Panc1 (cell line): ENCODE measurements around the gene BMAL1. TPM values are rescaled to one million over a fixed set of nuclear protein-coding genes. Genes with fewer than 3 reads are reported as not detected.

Source experiments
- ATAC-seq: fragments of 200-7000 bp; cut with Tn5 transposase; 2 replicates; pipeline ENCODE4 v1.9.1; 2020; ENCODE audit warnings: mild to moderate bottlenecking, moderate library complexity
- BruUV-seq: library from RNA; stranded (reverse); fragments of 400-500 nt; replicated peaks from 2 replicates; lab custom pipeline; 2021; lab: Mats Ljungman, UMichigan
- CTCF ChIA-PET: fragments of 300-600 bp; sonication (Branson Sonifier 250); formaldehyde crosslinking; loops from one replicate; lab custom pipeline; 2022; ENCODE audit warnings: antibody characterized with exemption; lab: Charles Lee
- POLR2A ChIA-PET: fragments of 300-600 bp; sonication (Branson Sonifier 250); formaldehyde crosslinking; loops from one replicate; lab custom pipeline; 2022; ENCODE audit warnings: antibody characterized with exemption; lab: Charles Lee
- DNase-seq: peaks from one replicate; pipeline ENCODE4 v3.0.0-alpha.2; 2010; ENCODE audit warnings: low read depth, low spot score
- H3K27ac ChIP-seq: 2 replicates; pipeline ENCODE4 v1.5.1; 2011; ENCODE audit warnings: mild to moderate bottlenecking, low read length, inconsistent platforms
- H3K27me3 ChIP-seq: fragments of 200-500 bp; sonication (Bioruptor generic); 2 replicates; pipeline ENCODE4 v1.6.0; 2014; ENCODE audit warnings: low read length, inconsistent platforms; ENCODE audit not compliant: control insufficient read depth, insufficient read depth
- H3K36me3 ChIP-seq: fragments of 200-500 bp; sonication (Bioruptor generic); 2 replicates; pipeline ENCODE4 v1.5.1; 2014; ENCODE audit warnings: inconsistent platforms, mild to moderate bottlenecking, low read length, moderate library complexity; ENCODE audit not compliant: control insufficient read depth, insufficient read depth
- H3K4me1 ChIP-seq: 2 replicates; pipeline ENCODE4 v1.5.1; 2011; ENCODE audit warnings: inconsistent platforms, mild to moderate bottlenecking, low read length, moderate library complexity; ENCODE audit not compliant: control insufficient read depth, insufficient read depth
- H3K4me3 ChIP-seq, 2 experiments: 2 replicates each; pipeline ENCODE4 v1.5.1; 2011 to 2012; ENCODE audit warnings: low read depth in 2 of 2, low read length in 2 of 2, mild to moderate bottlenecking in 2 of 2, inconsistent platforms in 1 of 2, moderate library complexity in 1 of 2
- H3K9me3 ChIP-seq: fragments of 200-500 bp; sonication (Bioruptor generic); 2 replicates; pipeline ENCODE4 v1.5.1; 2014; ENCODE audit warnings: low read depth, mild to moderate bottlenecking, inconsistent platforms, low read length, moderate library complexity; ENCODE audit not compliant: control insufficient read depth, insufficient read depth
- CTCF ChIP-seq: fragments of 450-650 bp; IDR thresholded peaks from 2 replicates; pipeline ENCODE4 v1.5.1; 2017; ENCODE audit warnings: mild to moderate bottlenecking
- POLR2AphosphoS5 ChIP-seq: IDR thresholded peaks from 2 replicates; pipeline ENCODE4 v1.6.1; 2012; ENCODE audit warnings: mild to moderate bottlenecking, low read depth, low read length, moderate library complexity
- REST ChIP-seq, 2 experiments: IDR thresholded peaks; 2 replicates each; pipeline ENCODE4 v1.6.1; 2011 to 2012; ENCODE audit warnings: low read depth in 2 of 2, control low read depth in 1 of 2, low read length in 1 of 2, mild to moderate bottlenecking in 1 of 2, moderate library complexity in 1 of 2; ENCODE audit not compliant: insufficient read depth in 1 of 2
- SIN3A ChIP-seq: IDR thresholded peaks from 2 replicates; pipeline ENCODE4 v1.6.1; 2012; ENCODE audit warnings: low read depth, mild to moderate bottlenecking, low read length, moderate library complexity, borderline replicate concordance; ENCODE audit not compliant: insufficient read depth
- TCF7L2 ChIP-seq: IDR thresholded peaks from 2 replicates; pipeline ENCODE4 v1.6.1; 2011; ENCODE audit warnings: mild to moderate bottlenecking, low read depth, low read length, inconsistent platforms
- in situ Hi-C: cut with HindIII; loops from 2 replicates; pipeline ENCODE4 v1.10.0; 2016; ENCODE audit warnings: low sequenced_read_pairs, low pct_unique_long_range_greater_than_20kb
- intact Hi-C: fragments of 100-400 bp; cut with micrococcal nuclease; formaldehyde crosslinking; loops from one replicate; pipeline ENCODE4 v1.10.0; 2022; ENCODE audit not compliant: unreplicated experiment
- total RNA-seq: library from RNA; stranded (reverse); gene quantifications from one replicate; pipeline ENCODE4 v1.2.1, GENCODE V29; 2021; ENCODE audit not compliant: unreplicated experiment

Gene BMAL1
- total RNA-seq, 1 experiment from 2014 or later, result 9.3 TPM

GRCh38 chr11:13376838-13377237, 99.2 kb downstream of the BMAL1 start:
- TF ChIP-seq REST (IDR thresholded peaks at IDR 0.05; ENCODE audit: insufficient read depth in 1 of 2, low read depth in 2 of 2, low read length in 1 of 2) (no peak), CTCF (no peak), TCF7L2 (no peak), POLR2AphosphoS5 (no peak), SIN3A (no peak)
- H3K27ac ChIP-seq, result no peak overlapping the region
- intact Hi-C loops (no loop called here), in situ Hi-C loops (no loop called here)
- H3K4me1 ChIP-seq, result no peaks in the 10 kb centered on the region
- H3K36me3 ChIP-seq, result no peaks in the 10 kb centered on the region
- DNase-seq (no peak), ATAC-seq (no peak)
- ChIA-PET POLR2A (no interaction called here), CTCF (no interaction called here)
- no peaks in the 10 kb centered on the region for H3K9me3 ChIP-seq
- no TSS peak for BruUV-seq
- H3K4me3 ChIP-seq, result no peak overlapping the region
- H3K27me3 ChIP-seq, result no peaks in the 10 kb centered on the region

GRCh38 chr11:13378316-13378715, 100.7 kb downstream of the BMAL1 start:
- Histone ChIP-seq H3K4me3 (no peak overlapping the region), H3K4me1 (no peaks in the 10 kb centered on the region), H3K27me3 (no peaks in the 10 kb centered on the region), H3K36me3 (no peaks in the 10 kb centered on the region), H3K27ac (no peak overlapping the region), H3K9me3 (no peaks in the 10 kb centered on the region)
- CTCF ChIA-PET, result interaction anchor here (1.0 kb wide), 1 partner anchor 87 kb away, joined by 6 read pairs; no protein-coding TSS in a partner anchor
- BruUV-seq, result no TSS peak
- ATAC-seq, result no peak
- in situ Hi-C loops, result no loop called here
- no peak for DNase-seq
- intact Hi-C loops, result no loop called here
- TF ChIP-seq CTCF (no peak), POLR2AphosphoS5 (no peak)
- POLR2A ChIA-PET, result no interaction called here

- TF ChIP-seq TCF7L2, result no peak
- no peak for TF ChIP-seq POLR2AphosphoS5
- no peak for TF ChIP-seq REST (IDR thresholded peaks at IDR 0.05; ENCODE audit: insufficient read depth in 1 of 2, low read depth in 2 of 2, low read length in 1 of 2)
- H3K27me3 ChIP-seq, result no peaks in the 10 kb centered on the region
- DNase-seq (no peak), ATAC-seq (no peak)
- ChIA-PET POLR2A (no interaction called here), CTCF (no interaction called here)
- peaks cover 3% of the 10 kb centered on the region; the same call in 1 of the 2 replicates for H3K36me3 ChIP-seq
- no peak overlapping the region for H3K4me3 ChIP-seq
- no peak overlapping the region for H3K27ac ChIP-seq
- in situ Hi-C loops, result no loop called here
- BruUV-seq, result no TSS peak
- H3K4me1 ChIP-seq, result no peaks in the 10 kb centered on the region
- intact Hi-C loops, result no loop called here
- H3K9me3 ChIP-seq, result no peaks in the 10 kb centered on the region
Observed at GRCh38 chr11:13380731-13381130, 103.1 kb downstream of the BMAL1 start.
